HEK293T (cell line): ENCODE results near the gene ANGPTL7.

ENCODE experiments used
- ARNT ChIP-seq: fragments of 450-650 bp; IDR thresholded peaks from 2 replicates; pipeline ENCODE4 v1.6.1; 2017; ENCODE audit warnings: mild to moderate bottlenecking
- BHLHE40 ChIP-seq: fragments of 450-650 bp; IDR thresholded peaks from 2 replicates; pipeline ENCODE4 v1.6.1; 2016; ENCODE audit warnings: mild to moderate bottlenecking, moderate library complexity, borderline replicate concordance
- CTBP1 ChIP-seq: fragments of 450-650 bp; IDR thresholded peaks from 2 replicates; pipeline ENCODE4 v1.6.1; 2016; ENCODE audit warnings: borderline replicate concordance
- FOXA1 ChIP-seq: fragments of 450-650 bp; IDR thresholded peaks from 2 replicates; pipeline ENCODE4 v1.6.1; 2016; ENCODE audit warnings: mild to moderate bottlenecking
- HDGF ChIP-seq: fragments of 450-650 bp; IDR thresholded peaks from 2 replicates; pipeline ENCODE4 v1.6.1; 2017; ENCODE audit warnings: antibody characterized with exemption, borderline replicate concordance
- L3MBTL2 ChIP-seq: fragments of 450-650 bp; conservative IDR thresholded peaks from 2 replicates; pipeline ENCODE4 v1.6.1; 2016; ENCODE audit warnings: mild to moderate bottlenecking
- LEF1 ChIP-seq: fragments of 450-650 bp; IDR thresholded peaks from 2 replicates; pipeline ENCODE4 v1.6.1; 2017; ENCODE audit warnings: mild to moderate bottlenecking, borderline replicate concordance
- NFRKB ChIP-seq: fragments of 450-650 bp; IDR thresholded peaks from 2 replicates; pipeline ENCODE4 v1.6.1; 2016; ENCODE audit warnings: mild to moderate bottlenecking, moderate library complexity
- SP1 ChIP-seq: fragments of 450-650 bp; IDR thresholded peaks from 2 replicates; pipeline ENCODE4 v1.6.1; 2017
- TARDBP ChIP-seq: fragments of 450-650 bp; IDR thresholded peaks from 2 replicates; pipeline ENCODE4 v1.6.1; 2016
- TF ChIP-seq, protein P1 (sequence below): fragments of 450-650 bp; IDR thresholded peaks from 2 replicates; pipeline ENCODE4 v1.6.1; 2016

DNA sequence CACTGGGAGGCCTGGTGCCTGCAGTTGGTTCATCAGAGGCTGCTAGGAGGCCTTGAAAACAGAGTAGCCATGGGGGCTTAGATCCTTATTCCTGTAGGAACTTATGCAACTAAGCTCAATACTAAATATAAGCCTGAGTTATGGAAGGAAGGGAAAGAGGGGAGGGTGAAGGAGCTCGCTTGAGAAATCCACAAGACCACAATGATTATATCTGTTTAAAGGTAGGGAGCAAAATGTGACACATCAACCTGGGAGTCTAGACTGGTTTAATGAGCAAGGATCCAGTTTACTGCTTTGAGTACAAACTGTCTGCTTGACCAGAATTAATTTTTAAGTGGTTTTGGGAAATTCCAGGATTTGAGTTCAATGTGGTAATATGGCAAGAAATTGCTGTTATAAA, 20.4 kb upstream of the ANGPTL7 start:
- TF ChIP-seq L3MBTL2 (no peak), CTBP1 (no peak), NFRKB (no peak), LEF1 (no peak), BHLHE40 (no peak), HDGF (no peak), FOXA1 (no peak), SP1 (no peak), TARDBP (no peak), ARNT (no peak)
- TF ChIP-seq, protein P1, sequence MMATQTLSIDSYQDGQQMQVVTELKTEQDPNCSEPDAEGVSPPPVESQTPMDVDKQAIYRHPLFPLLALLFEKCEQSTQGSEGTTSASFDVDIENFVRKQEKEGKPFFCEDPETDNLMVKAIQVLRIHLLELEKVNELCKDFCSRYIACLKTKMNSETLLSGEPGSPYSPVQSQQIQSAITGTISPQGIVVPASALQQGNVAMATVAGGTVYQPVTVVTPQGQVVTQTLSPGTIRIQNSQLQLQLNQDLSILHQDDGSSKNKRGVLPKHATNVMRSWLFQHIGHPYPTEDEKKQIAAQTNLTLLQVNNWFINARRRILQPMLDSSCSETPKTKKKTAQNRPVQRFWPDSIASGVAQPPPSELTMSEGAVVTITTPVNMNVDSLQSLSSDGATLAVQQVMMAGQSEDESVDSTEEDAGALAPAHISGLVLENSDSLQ: no peak
